ENCODE data around the gene HIP1.

The HIP1 gene

GRCh38 chr7:75654855-75655254, 83.9 kb downstream of the HIP1 start:
- no peak for TF ChIP-seq CTCF (IDR thresholded peaks at IDR 0.05)

- no peak for TF ChIP-seq CTCF (IDR thresholded peaks at IDR 0.05)
Measured at GRCh38 chr7:75653651-75654050, 85.1 kb downstream of the HIP1 start.

GRCh38 chr7:75652788-75653187, 86.0 kb downstream of the HIP1 start:
- no peak for TF ChIP-seq CTCF (IDR thresholded peaks at IDR 0.05)

GRCh38 chr7:75650681-75651080, 88.1 kb downstream of the HIP1 start:
- no peak for TF ChIP-seq CTCF (IDR thresholded peaks at IDR 0.05)

- no peak for TF ChIP-seq CTCF (IDR thresholded peaks at IDR 0.05)
Measured at GRCh38 chr7:75650062-75650461, 88.7 kb downstream of the HIP1 start.

- no peak for TF ChIP-seq CTCF (IDR thresholded peaks at IDR 0.05)
Measured at GRCh38 chr7:75649462-75649861, 89.3 kb downstream of the HIP1 start.

GRCh38 chr7:75647709-75648438, 90.9 kb downstream of the HIP1 start:
- TF ChIP-seq CTCF (IDR thresholded peaks at IDR 0.05) = no peak

Data from LNCAP (cell line).